Measurements from ENCODE around the gene C2CD5. TPM values are rescaled to one million over a fixed set of nuclear protein-coding genes. Genes with fewer than 3 reads are reported as not detected.
"Not testable (repeated sequence)": the region's sequence is repeated elsewhere in the genome, so short reads cannot be mapped to it uniquely, and the experiment has no call there.

Gene C2CD5, protein sequence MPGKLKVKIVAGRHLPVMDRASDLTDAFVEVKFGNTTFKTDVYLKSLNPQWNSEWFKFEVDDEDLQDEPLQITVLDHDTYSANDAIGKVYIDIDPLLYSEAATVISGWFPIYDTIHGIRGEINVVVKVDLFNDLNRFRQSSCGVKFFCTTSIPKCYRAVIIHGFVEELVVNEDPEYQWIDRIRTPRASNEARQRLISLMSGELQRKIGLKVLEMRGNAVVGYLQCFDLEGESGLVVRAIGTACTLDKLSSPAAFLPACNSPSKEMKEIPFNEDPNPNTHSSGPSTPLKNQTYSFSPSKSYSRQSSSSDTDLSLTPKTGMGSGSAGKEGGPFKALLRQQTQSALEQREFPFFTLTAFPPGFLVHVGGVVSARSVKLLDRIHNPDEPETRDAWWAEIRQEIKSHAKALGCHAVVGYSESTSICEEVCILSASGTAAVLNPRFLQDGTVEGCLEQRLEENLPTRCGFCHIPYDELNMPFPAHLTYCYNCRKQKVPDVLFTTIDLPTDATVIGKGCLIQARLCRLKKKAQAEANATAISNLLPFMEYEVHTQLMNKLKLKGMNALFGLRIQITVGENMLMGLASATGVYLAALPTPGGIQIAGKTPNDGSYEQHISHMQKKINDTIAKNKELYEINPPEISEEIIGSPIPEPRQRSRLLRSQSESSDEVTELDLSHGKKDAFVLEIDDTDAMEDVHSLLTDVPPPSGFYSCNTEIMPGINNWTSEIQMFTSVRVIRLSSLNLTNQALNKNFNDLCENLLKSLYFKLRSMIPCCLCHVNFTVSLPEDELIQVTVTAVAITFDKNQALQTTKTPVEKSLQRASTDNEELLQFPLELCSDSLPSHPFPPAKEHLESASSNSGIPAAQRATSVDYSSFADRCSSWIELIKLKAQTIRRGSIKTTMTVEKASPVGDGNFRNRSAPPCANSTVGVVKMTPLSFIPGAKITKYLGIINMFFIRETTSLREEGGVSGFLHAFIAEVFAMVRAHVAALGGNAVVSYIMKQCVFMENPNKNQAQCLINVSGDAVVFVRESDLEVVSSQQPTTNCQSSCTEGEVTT
- total RNA-seq (2014; rRNA removed; shearing (Covaris generic)), result 43.9 and 48.2 TPM in 2 replicates

DNA sequence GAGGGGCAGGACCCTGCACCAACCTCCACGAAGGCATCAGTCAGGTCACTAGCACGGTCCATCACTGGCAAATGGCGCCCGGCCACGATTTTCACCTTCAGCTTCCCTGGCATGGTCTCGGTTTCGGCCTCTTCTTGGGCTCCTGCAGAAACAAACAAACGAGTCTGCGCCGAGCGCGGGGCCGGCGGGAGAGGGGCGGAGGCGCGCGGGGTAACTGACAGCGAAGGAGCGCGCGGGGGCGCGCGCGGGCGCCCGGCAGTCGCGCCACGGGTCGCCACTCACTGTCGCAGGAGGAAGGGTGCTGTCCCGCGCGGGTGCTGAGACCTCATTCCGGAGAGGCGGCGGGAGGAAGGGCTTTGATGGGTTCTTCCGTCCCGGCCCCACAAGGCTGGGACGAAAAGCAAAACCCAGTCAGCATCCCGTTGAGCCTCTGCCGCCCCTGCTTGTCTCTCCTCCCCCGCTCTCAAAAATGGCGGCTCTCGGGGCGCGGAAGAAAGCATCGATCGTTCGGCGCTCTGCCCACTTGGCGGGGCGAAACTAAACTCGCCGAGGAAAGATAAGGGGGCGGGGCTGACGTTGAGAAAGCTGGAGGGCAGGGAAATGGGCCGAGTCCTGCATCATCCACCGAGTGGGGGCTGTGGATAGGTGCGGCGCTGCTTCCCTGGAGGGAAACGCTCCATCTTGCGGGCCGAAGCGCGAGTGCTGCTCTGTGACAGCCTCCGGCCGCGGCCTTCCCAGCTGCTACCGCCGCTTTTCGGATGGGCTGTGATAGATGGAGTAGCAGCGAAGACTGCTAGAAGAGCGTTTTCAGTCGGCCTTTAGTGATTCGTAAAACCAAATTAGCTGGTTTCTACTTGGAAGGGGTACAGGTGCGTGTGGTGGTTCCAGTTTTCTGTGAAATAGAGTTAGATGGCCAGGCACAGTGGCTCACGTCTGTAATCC, at the start of gene C2CD5:
Gene C2CD5, minus strand, starts transcription at position 505 of the 942 bp plus-strand sequence. Its CDS starts 392 bp downstream, at position 113.
- in situ Hi-C loops (cut with HindIII; ENCODE audit: low sequenced_read_pairs), result no loop called here
- peak; percentile 97 for DNase-seq (ENCODE audit: low spot score)

DNA sequence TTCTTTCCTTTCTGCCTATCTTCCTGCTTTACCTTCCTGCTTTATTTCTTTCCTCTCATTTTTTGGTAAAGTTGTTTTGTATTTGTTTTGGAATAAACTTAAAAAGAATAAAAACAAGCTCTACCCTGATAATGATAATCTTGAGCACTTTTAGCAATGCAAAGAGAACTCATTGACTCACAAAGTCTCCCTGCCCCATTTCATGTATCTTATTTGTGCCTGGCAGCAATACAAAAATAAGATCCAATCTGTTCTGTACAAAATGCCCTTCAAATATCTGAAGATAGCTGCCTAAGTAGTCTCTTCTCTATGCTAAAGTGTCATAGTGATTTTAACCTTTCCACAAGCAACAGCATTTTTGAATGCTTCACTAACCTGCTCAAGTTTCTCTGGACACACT, 49.5 kb upstream of the C2CD5 start:
- in situ Hi-C loops (cut with HindIII; ENCODE audit: low sequenced_read_pairs), result no loop called here
- DNase-seq (ENCODE audit: low spot score), result no peak

DNA sequence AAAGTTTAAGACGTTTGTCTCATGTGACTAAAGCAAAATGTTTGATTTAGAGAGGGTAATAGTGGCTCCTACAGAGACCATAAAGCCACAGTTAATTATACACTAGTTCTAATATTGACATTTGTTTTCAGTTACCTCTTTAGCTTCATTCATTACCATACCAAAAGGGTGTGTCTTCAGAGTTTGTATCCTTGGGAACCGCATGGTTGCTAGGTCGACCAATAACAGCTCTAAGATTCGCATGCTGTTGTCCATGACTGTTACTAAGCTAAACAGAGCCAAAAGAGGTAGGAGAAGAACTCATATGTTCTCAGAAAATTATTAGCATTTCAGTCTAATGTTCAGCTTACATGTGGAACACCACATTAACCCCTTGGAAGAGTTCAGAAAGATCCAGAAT, 44.5 kb upstream of the C2CD5 start:
- in situ Hi-C loops (cut with HindIII; ENCODE audit: low sequenced_read_pairs), result no loop called here
- no peak for DNase-seq (ENCODE audit: low spot score)

DNA sequence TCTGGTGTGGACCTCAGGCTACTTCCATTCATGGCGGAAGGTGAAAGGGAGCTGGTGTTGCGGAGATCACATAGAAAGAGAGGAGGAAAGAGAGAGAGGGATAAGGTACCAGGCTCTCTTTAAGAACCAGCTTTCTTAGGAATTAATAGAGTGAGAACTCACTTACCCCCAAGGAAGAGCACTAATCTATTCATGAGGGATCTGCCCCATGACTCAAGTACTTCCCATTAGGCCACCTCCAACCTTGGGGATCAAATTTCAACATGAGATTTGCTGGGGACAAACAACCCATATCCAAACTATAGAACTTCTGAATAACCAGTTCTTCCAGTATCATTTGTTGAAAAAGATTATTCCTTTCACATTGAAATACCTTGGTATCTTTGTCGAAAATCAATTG, 34.0 kb upstream of the C2CD5 start:
- no peak for DNase-seq (ENCODE audit: low spot score)
- in situ Hi-C loops (cut with HindIII; ENCODE audit: low sequenced_read_pairs), result no loop called here

DNA sequence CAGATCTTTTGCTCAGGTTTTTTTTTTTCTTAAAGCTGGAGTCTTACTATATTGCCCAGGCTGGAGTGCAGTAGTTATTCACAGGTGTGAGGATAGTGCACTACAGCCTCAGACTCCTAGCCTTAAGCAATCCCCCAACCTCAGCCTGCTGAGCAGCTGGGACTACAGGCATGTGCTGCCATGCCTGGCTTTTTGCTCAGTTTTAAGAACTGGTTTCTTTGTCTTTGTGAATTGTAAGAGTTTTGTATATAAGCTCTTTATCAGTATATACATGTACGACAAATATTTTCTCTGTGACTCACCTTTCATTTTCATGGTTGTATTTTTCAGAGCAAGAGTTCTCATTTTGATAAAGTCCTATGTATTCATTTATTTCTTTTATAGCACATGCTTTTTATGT, 33.3 kb upstream of the C2CD5 start:
- in situ Hi-C loops (cut with HindIII; ENCODE audit: low sequenced_read_pairs), result no loop called here
- no peak for DNase-seq (ENCODE audit: low spot score)

DNA sequence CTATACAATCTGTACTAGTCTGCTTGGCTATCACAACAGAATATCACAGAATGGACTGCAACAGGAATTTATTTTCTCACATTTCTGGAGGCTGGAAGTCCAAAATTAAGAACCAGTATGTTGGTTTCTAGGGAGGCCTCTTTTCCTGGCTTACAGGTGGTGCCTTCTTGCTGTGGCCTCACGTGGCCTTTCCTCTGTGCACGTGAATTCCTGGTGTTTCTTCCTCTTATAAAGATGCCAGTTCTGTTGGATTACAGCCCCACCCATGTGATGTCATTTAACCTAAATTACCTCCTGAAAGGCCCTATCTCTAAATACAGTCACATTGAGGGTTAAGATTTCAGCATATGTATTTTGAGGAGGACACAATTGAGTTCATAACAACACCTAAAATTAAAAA, 32.1 kb upstream of the C2CD5 start:
- DNase-seq (ENCODE audit: low spot score), result no peak

DNA sequence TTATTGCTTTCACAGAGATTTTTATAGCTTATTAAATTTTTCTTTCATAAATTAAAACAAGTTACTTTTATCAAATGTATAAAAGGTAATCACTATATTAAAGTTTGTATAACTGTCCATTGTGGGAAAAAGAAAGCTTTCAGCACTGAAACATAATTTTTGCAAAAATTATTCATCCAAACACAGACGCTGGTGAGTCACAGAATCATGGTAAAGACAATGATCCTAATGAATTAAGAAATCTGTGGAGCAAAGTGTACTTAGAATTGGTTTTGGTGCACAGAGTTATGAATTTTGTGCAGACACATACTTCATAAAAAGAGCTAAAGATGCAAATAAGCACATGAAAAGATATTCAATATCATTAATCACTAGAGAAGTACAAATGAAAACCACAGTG, 31.7 kb upstream of the C2CD5 start:
- DNase-seq (ENCODE audit: low spot score), result no peak
- in situ Hi-C loops (cut with HindIII; ENCODE audit: low sequenced_read_pairs), result no loop called here

More for the DNA sequence above, 32.1 kb upstream of the C2CD5 start:
- in situ Hi-C loops (cut with HindIII; ENCODE audit: low sequenced_read_pairs), result no loop called here

DNA sequence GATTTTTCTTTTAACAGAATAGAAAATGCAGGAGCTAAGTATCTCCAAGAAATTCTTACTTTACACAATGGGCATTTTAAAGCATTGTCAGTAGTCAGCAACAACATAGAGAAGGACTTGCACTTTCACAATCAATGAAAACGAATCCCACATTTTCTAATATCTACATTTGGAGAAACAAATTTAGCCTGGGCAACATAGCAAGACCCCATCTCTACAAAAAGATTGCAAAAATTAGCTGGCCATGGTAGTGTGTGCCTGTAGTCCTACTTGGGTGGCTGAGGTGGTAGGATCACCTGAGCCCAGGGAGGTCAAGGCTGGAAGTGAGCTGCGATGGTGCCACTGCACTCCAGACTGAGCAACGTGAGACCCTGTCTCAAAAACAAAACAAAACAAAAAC, 30.6 kb upstream of the C2CD5 start:
- in situ Hi-C loops (cut with HindIII; ENCODE audit: low sequenced_read_pairs), result no loop called here
- DNase-seq (ENCODE audit: low spot score), result no peak

DNA sequence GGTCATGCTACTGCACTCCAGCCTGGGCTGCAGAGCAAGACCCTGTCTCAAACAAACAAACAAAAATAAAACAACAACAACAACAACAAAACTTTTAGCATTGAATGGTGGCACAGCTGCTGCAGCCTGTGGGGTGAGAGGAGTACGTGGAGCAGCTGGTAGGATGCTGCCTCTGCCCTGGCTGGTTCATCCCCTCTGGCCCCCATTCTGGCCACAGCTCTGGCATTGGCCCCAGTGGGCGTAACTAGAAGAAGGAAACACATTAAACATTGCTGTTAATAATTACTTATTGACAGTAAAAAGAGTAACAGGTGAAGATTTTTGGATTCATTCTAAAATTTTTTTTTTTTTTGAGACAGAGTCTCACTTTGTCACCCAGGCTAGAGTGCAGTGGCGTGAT, 28.8 kb upstream of the C2CD5 start:
- no peak for DNase-seq (ENCODE audit: low spot score)
- in situ Hi-C loops (cut with HindIII; ENCODE audit: low sequenced_read_pairs), result no loop called here

DNA sequence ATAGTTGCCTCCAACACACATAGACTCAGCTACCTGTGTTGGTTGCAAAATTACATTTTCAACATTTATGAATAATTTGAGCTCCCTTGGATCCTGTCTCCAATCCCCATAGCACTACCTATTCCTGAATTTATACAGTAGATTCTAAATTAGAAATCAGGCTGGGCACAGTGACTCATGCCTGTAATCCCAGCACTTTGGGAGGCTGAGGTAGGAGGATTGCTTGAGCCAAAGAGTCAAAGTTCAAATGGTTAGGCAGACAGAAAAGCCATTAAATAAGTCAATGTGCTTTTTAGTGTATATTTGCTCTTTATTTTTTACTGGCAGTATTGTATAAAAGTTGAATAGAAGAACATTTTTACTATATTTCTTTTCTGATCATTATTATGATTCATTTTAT, 24.9 kb upstream of the C2CD5 start:
- in situ Hi-C loops (cut with HindIII; ENCODE audit: low sequenced_read_pairs), result no loop called here
- DNase-seq (ENCODE audit: low spot score), result no peak

DNA sequence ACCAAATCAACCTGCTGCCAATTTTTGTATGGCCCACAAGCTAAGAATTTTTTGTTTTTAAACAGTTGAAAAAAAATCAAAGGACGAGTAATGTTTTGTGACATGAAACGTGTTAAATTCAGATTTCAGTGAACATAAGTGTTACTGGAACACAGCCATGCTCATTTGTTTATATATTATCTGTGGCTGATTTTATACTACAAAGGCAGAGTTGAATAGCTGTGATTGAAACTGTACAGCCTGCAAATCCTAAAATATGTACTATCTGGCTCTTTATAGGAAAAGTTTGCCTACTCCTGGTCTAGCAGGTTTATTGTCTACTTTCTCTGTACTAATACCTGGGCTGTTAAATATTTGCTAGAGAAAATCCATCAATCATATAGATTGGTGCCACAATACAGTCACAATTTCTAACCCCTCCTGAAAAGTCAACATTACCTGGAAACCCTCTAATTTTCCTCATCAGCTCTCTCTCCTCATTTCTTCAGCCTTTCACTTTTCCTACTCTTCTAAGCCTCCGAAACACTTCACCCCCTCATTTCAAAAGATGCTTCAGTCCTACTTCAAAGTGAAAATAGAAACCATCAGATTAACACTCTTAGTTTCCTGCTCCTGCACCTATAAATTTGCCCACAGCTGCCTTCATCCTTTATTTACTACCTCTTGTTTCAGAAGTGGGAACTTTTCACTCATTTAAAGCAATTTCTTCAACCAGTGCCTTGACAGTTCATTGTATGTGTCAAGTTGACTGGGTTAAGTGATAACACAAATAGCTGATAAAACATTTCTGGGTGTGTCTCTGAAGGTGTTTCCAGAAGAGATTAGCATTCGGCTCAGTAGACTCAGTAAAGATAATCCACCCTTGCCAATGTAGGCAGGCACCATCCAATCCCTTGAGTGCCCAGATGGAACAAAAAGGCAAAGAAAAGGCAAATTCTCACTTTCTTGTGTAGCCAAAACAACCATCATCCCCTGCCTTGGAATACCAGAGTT, 18.0 kb upstream of the C2CD5 start:
- in situ Hi-C loops (cut with HindIII; ENCODE audit: low sequenced_read_pairs), result no loop called here
- no peak for DNase-seq (ENCODE audit: low spot score)

DNA sequence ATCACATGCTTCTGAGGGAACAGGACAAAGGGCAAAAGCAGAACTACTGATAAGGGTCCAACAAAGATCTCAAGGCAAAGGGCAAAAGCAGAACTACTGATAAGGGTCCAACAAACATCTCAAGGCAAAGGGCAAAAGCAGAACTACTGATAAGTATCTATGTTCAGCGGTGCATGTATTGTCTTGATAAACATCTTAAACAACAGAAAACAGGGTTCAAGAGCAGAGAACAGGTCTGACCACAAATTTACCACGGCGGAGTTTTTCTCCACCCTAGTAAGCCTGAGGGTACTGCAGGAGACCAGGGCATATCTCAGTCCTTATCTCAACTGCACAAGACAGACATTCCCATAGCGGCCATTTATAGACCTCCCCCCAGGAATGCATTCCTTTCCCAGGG, 10.4 kb upstream of the C2CD5 start:
- in situ Hi-C loops (cut with HindIII; ENCODE audit: low sequenced_read_pairs); DNase-seq (ENCODE audit: low spot score): not testable (repeated sequence)

DNA sequence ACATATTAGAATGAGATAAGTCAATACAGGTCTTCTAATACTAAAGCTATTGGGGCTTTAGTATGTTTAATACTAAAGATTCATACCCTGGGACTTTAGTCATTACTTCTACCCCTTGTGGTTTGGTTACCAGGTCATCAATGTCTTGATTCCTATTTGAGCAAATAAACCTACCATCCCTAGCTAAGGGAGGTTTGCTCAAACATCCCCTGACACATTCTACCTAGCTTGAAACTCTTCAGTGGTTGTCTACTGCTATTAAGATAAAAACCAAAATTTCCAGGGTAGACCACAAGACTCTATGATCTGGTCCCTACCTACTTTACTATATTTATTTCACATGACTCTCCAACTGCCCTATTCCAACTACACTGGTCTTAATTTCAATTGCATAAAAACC, 7.3 kb upstream of the C2CD5 start:
- no peak for DNase-seq (ENCODE audit: low spot score)
- in situ Hi-C loops (cut with HindIII; ENCODE audit: low sequenced_read_pairs), result no loop called here

DNA sequence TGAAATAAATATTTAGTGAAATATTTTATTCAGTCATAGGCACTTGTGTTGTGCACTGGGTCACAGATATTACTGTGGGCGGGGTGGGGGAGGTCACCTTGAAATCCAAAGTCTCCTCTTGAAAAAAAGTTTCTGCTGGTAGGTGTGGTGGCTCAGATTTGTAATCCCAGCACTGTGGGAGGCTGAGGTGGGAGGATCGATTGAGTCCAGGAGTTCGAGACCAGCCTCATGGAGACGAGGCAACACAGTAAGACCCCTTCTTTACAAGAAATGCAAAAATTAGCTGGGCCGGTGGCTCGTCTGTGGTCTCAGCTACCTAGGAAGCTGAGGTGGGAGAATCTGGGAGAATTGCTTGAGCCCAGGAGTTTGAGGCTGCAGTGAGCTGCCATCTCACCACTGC, 913 bp upstream of the C2CD5 start:
- in situ Hi-C loops (cut with HindIII; ENCODE audit: low sequenced_read_pairs), result no loop called here
- no peak for DNase-seq (ENCODE audit: low spot score)

DNA sequence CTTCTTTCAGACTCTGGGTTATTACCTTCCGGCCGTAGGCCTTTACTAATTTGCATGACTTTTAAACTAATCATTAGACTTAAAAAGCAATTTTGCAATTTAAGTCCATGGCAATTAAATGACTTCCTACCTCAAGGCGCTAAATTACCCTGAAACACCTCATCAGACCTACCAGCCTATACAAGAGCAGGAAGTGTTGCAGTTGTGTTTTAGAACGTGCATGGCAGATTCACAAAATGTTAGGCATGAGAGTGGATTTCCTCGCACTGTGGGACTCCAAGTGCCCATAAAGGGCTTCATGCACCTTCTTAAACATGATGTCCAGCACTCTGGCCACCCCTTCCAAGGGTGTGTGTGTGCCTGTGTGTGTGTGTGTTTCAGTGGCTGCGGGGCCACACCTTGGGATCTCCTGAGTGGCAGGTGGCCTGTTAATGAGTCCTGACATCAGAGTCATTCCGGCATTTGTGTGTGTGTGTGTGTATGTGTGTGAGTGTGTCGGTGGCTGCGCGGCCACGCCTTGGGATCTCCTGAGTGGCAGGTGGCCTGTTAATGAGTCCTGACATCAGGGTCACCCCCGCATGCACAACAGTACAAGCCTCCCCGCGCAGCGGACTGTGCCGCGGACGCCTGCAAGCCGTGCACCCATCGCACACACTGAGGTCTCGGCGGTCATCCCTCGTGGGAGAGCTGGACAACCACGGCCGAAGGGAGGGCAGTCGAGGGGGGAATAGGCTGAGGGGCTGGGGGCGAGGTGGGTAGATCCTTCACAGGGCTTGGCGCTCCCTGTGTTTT, 900 bp downstream of the C2CD5 start:
- in situ Hi-C loops (cut with HindIII; ENCODE audit: low sequenced_read_pairs), result no loop called here
- DNase-seq (ENCODE audit: low spot score), result peak; percentile 76

DNA sequence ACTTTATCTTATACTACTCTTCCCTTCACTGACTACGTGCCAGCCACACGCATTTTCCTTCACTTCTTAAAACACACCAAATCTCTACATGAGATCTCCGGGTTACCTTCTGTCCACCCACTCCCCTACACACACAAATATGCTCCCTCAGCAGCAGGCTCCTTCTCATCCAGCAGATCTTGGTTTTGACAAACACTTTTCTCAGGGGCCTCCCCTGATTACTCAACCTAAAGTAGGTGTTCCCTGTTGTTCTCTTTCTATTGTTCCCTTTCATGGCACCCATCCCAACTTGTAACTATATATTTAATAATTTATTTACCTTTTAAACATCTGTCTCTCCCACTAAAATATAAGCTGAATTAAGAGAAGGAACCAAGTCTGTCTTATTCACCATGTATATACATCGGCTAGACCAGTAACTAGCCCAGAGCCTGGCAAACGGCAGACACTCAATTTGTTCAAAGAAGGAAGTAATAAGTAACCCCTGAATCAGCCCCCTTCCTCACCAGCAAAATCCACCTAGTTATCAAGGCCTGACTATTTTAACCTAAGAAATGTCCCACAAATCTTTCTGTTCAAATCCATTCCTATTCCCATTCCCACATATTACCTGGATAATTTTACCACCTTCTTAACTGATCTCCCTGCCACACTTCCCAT, 2.7 kb downstream of the C2CD5 start:
- DNase-seq (ENCODE audit: low spot score), result no peak
- in situ Hi-C loops (cut with HindIII; ENCODE audit: low sequenced_read_pairs), result no loop called here

DNA sequence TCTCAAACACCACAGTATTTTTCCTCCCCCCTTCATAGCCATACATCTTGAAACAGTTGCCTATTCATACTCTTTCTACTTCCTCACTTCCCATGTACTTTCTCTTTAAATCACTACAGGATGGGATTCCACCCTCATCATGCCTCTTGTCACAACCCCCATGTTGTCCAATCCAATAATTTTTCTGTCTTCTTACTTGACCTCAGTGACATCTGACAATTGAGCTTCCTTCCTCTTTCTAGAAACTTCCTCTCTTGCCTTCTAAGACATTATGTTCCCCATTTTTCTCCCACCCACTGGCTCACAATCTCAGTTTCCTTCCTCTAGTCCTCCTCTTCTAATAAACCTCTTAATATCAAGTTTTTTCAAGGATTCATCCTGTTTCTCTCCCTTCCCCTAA, 5.3 kb downstream of the C2CD5 start:
- DNase-seq (ENCODE audit: low spot score), result no peak
- in situ Hi-C loops (cut with HindIII; ENCODE audit: low sequenced_read_pairs), result no loop called here

Measured in G401 (cell line).